Gastrocnemius medialis (tissue), 4 donors: ENCODE results near the gene SIX5. TPM values are rescaled to one million over a fixed set of nuclear protein-coding genes. Genes with fewer than 3 reads are reported as not detected.

Experiments
- ATAC-seq, 2 donors: fragments of 150-250 bp; one replicate each; pipeline ENCODE4 v1.9.1; 2016
- DNase-seq, 2 donors: peaks; one replicate each; pipeline ENCODE4 v3.0.0-alpha.2; 2019
- H3K27ac ChIP-seq, 4 donors: fragments of 200-600 bp; sonication (generic); 1 replicate in 1 of 4; 2 replicates in 3 of 4; pipeline ENCODE4 v1.5.1; 2016 to 2018; ENCODE audit warnings: mild to moderate bottlenecking in 2 of 4, moderate library complexity in 1 of 4
- H3K27me3 ChIP-seq, 3 donors: fragments of 200-600 bp; sonication (generic) in 2 of 3; 1 replicate in 1 of 3; 2 replicates in 2 of 3; pipeline versions ENCODE4 v1.5.1 to v1.6.0; 2016 to 2019; ENCODE audit warnings: mild to moderate bottlenecking in 1 of 3, moderate library complexity in 1 of 3
- H3K36me3 ChIP-seq, 2 donors: fragments of 200-600 bp; sonication (generic) in 1 of 2; one replicate each; pipeline ENCODE4 v1.5.1; 2017 to 2018
- H3K4me1 ChIP-seq, 2 donors: fragments of 200-600 bp; sonication (generic) in 1 of 2; one replicate each; pipeline ENCODE4 v1.5.1; 2016 to 2017; ENCODE audit warnings: mild to moderate bottlenecking in 2 of 2
- H3K4me3 ChIP-seq, 4 donors: fragments of 200-600 bp; sonication (generic) in 3 of 4; 1 replicate in 1 of 4; 2 replicates in 3 of 4; pipeline ENCODE4 v1.5.1; 2016 to 2019; ENCODE audit warnings: mild to moderate bottlenecking in 2 of 4
- H3K9me3 ChIP-seq, 3 donors: fragments of 200-600 bp; sonication (generic) in 2 of 3; 1 replicate in 1 of 3; 2 replicates in 2 of 3; pipeline ENCODE4 v1.5.1; 2016 to 2019
- CTCF ChIP-seq, 5 experiments: fragments of 450-650 bp in 3 of 5; fragments of 200-600 bp in 2 of 5; sonication (generic) in 2 of 5; IDR thresholded peaks in 4 of 5; conservative IDR thresholded peaks in 1 of 5; 1 replicate in 4 of 5; 2 replicates in 1 of 5; pipeline ENCODE4 v1.5.1; 2016 to 2019; ENCODE audit warnings: antibody characterized with exemption in 5 of 5, mild to moderate bottlenecking in 3 of 5, moderate library complexity in 3 of 5
- POLR2A ChIP-seq, 2 donors: fragments of 450-650 bp; IDR thresholded peaks; one replicate each; pipeline ENCODE4 v1.6.1; 2017; ENCODE audit warnings: antibody characterized with exemption in 2 of 2, mild to moderate bottlenecking in 2 of 2, moderate library complexity in 2 of 2
- in situ Hi-C, 4 donors: fragments of 200-750 bp; cut with MboI; loops; one replicate each; pipeline versions ENCODE4 v1.15.0 to v1.8.0; 2017; ENCODE audit warnings: low sequenced_read_pairs in 4 of 4
- intact Hi-C: fragments of 100-400 bp; cut with DNase I; formaldehyde crosslinking; loops from one replicate; pipeline ENCODE4 v1.15.1; 2023; ENCODE audit warnings: low total_unique reads
- total RNA-seq, 4 donors: library from RNA; depleted of rRNA; stranded (reverse); fragments of >200 nt; gene quantifications; one replicate each; pipeline versions ENCODE4 v1.1.0 to v1.2.3, GENCODE V29; 2016

The SIX5 gene
- 10 to 100 TPM in 2 of 4 donors, 1 to 10 TPM in 2; 8.2 to 12.2 (median 10.1) TPM for total RNA-seq

GRCh38 chr19:45768984-45769782 is at the start of gene SIX5:
TSS of gene SIX5 (minus strand) at chr19:45769252. CDS start at chr19:45768844, 408 bp downstream.
- Histone ChIP-seq H3K36me3 (peaks cover 0 to 9% of the 10 kb centered on the region in 2 donors), H3K27ac (peak within 1 kb of the TSS; percentile 95 to 99 (median 97)), H3K27me3 (no peaks in the 10 kb centered on the region), H3K9me3 (no peaks in the 10 kb centered on the region), H3K4me3 (peak within 1 kb of the TSS; percentile 74 to 90 (median 82)), H3K4me1 (peaks cover 25 to 42% of the 10 kb centered on the region in 2 donors)
- ATAC-seq (peak; percentile 44 to 55), DNase-seq (peak; percentile 96 to 97)
- in situ Hi-C loops, result no loop called here
- TF ChIP-seq POLR2A (IDR thresholded peaks at IDR 0.05), result peak; percentile 60 to 75
- no peak for TF ChIP-seq CTCF (IDR thresholded peaks at IDR 0.05 in 4 of 5, conservative IDR thresholded peaks at IDR 0.05 in 1 of 5)
- intact Hi-C loops, result loop anchor here (1.0 to 5.0 kb wide), 5 partner anchors 37 to 1022 kb away; partner anchors contain the start of genes BCL3, FBXO46, IRF2BP1 and MEIOSIN

GRCh38 chr19:45817725-45818301 is 48.8 kb upstream of the SIX5 start:
- ATAC-seq, result peak in 1 of 2 donors; percentile 5
- no peak for TF ChIP-seq CTCF (IDR thresholded peaks at IDR 0.05 in 4 of 5, conservative IDR thresholded peaks at IDR 0.05 in 1 of 5)
- TF ChIP-seq POLR2A (IDR thresholded peaks at IDR 0.05), result no peak
- intact Hi-C loops, result loop anchor here (2.0 to 5.0 kb wide), 2 partner anchors 69 to 199 kb away; partner anchors contain the start of gene IRF2BP1

GRCh38 chr19:45817010-45817724 is 48.1 kb upstream of the SIX5 start:
- ATAC-seq (peak; percentile 85 to 95), DNase-seq (peak; percentile 78 to 88)
- TF ChIP-seq POLR2A (IDR thresholded peaks at IDR 0.05), result no peak
- TF ChIP-seq CTCF (IDR thresholded peaks at IDR 0.05 in 4 of 5, conservative IDR thresholded peaks at IDR 0.05 in 1 of 5), result peak; percentile 87 to 96 (median 92)
- H3K27me3 ChIP-seq, result peaks cover 0 to 11% (median 5%) of the 10 kb centered on the region in 3 donors
- H3K36me3 ChIP-seq, result peaks cover 0 to 15% of the 10 kb centered on the region in 2 donors
- peaks cover 0 to 3% of the 10 kb centered on the region in 2 donors for H3K4me1 ChIP-seq
- in situ Hi-C loops (no loop called here), intact Hi-C loops (loop anchor here (2.0 to 5.0 kb wide), 2 partner anchors 70 to 200 kb away; partner anchors contain the start of gene IRF2BP1)
- no peaks in the 10 kb centered on the region for H3K9me3 ChIP-seq
- no peak overlapping the region for H3K27ac ChIP-seq
- no peak overlapping the region for H3K4me3 ChIP-seq

More at GRCh38 chr19:45817725-45818301, 48.8 kb upstream of the SIX5 start:
- peaks cover 0 to 20% of the 10 kb centered on the region in 2 donors for H3K36me3 ChIP-seq
- DNase-seq, result no peak
- peaks cover 0 to 3% of the 10 kb centered on the region in 2 donors for H3K4me1 ChIP-seq
- H3K9me3 ChIP-seq, result no peaks in the 10 kb centered on the region
- in situ Hi-C loops, result no loop called here
- H3K27ac ChIP-seq, result no peak overlapping the region
- H3K4me3 ChIP-seq, result no peak overlapping the region
- H3K27me3 ChIP-seq, result peaks cover 0 to 11% (median 5%) of the 10 kb centered on the region in 3 donors

- DNase-seq, result no peak
- in situ Hi-C loops, result no loop called here
- Histone ChIP-seq H3K4me1 (peaks cover 0 to 3% of the 10 kb centered on the region in 2 donors), H3K9me3 (no peaks in the 10 kb centered on the region), H3K36me3 (peaks cover 0 to 11% of the 10 kb centered on the region in 2 donors), H3K4me3 (no peak overlapping the region), H3K27ac (no peak overlapping the region), H3K27me3 (peaks cover 0 to 11% (median 5%) of the 10 kb centered on the region in 3 donors)
- ATAC-seq, result no peak
- intact Hi-C loops, result loop anchor here (2.0 to 5.0 kb wide), 2 partner anchors 70 to 201 kb away; partner anchors contain the start of gene IRF2BP1
- TF ChIP-seq POLR2A (IDR thresholded peaks at IDR 0.05) (no peak), CTCF (IDR thresholded peaks at IDR 0.05 in 4 of 5, conservative IDR thresholded peaks at IDR 0.05 in 1 of 5) (no peak)
These were observed 47.4 kb upstream of the SIX5 start for GRCh38 chr19:45816236-45817009.
